ENCODE data around the gene PLAC8L1.

DNA sequence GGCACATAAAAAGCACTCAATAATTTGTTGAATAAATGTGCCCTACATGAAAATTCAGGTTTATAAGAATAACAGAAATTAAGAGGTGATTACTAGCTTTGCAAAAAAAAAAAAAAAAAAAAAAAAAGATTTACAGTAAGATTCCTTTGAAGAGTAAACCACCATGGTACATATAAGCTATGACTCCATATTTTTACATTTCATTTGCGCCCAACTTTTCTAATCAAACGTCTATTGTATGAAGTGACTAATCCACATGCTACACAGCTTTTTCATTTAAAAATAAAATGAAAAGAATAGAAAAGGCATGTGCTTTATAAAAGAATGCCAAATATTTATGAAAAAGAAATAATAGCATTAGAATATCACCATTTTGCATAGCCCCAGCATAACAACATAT, at the start of gene PLAC8L1:
- TF ChIP-seq, protein P1, sequence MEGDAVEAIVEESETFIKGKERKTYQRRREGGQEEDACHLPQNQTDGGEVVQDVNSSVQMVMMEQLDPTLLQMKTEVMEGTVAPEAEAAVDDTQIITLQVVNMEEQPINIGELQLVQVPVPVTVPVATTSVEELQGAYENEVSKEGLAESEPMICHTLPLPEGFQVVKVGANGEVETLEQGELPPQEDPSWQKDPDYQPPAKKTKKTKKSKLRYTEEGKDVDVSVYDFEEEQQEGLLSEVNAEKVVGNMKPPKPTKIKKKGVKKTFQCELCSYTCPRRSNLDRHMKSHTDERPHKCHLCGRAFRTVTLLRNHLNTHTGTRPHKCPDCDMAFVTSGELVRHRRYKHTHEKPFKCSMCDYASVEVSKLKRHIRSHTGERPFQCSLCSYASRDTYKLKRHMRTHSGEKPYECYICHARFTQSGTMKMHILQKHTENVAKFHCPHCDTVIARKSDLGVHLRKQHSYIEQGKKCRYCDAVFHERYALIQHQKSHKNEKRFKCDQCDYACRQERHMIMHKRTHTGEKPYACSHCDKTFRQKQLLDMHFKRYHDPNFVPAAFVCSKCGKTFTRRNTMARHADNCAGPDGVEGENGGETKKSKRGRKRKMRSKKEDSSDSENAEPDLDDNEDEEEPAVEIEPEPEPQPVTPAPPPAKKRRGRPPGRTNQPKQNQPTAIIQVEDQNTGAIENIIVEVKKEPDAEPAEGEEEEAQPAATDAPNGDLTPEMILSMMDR (IDR thresholded peaks at IDR 0.05), result no peak
- TF ChIP-seq POLR2A (IDR thresholded peaks at IDR 0.05), result no peak
